Calu3 (cell line): ENCODE results near the gene PPP3CA. TPM values are rescaled to one million over a fixed set of nuclear protein-coding genes. Genes with fewer than 3 reads are reported as not detected.

ENCODE experiments used
- BruUV-seq: library from RNA; stranded (reverse); fragments of 400-500 nt; replicated peaks from 2 replicates; lab custom pipeline; 2021; lab: Mats Ljungman, UMichigan
- CTCF ChIA-PET: fragments of 300-600 bp; sonication (Branson Sonifier 250); formaldehyde crosslinking; loops from one replicate; lab custom pipeline; 2022; ENCODE audit warnings: antibody characterized with exemption; lab: Charles Lee
- DNase-seq: peaks from one replicate; pipeline ENCODE4 v3.0.0; 2022
- H3K27ac Mint-ChIP-seq: one replicate; pipeline ENCODE4 v1.8.0; 2022; ENCODE audit warnings: mixed read lengths; ENCODE audit not compliant: unreplicated experiment
- H3K27me3 Mint-ChIP-seq: one replicate; pipeline ENCODE4 v1.8.0; 2022; ENCODE audit warnings: mixed read lengths; ENCODE audit not compliant: unreplicated experiment
- H3K36me3 Mint-ChIP-seq: one replicate; pipeline ENCODE4 v1.8.0; 2022; ENCODE audit warnings: mild to moderate bottlenecking, moderate library complexity, mixed read lengths; ENCODE audit not compliant: insufficient read depth, unreplicated experiment
- H3K4me1 Mint-ChIP-seq: one replicate; pipeline ENCODE4 v1.8.0; 2022; ENCODE audit warnings: mild to moderate bottlenecking, low read depth, mixed read lengths; ENCODE audit not compliant: unreplicated experiment
- H3K4me3 Mint-ChIP-seq: one replicate; pipeline ENCODE4 v1.8.0; 2022; ENCODE audit warnings: mild to moderate bottlenecking, low read depth, moderate library complexity, mixed read lengths; ENCODE audit not compliant: unreplicated experiment
- H3K9me3 Mint-ChIP-seq: one replicate; pipeline ENCODE4 v1.8.0; 2022; ENCODE audit warnings: low read depth, mixed read lengths; ENCODE audit not compliant: unreplicated experiment
- CTCF ChIP-seq: fragments of 200-600 bp; IDR thresholded peaks from one replicate; pipeline ENCODE4 v1.8.0; 2022; ENCODE audit warnings: antibody characterized with exemption; ENCODE audit not compliant: unreplicated experiment
- intact Hi-C: fragments of 100-400 bp; cut with micrococcal nuclease; formaldehyde crosslinking; loops from one replicate; pipeline ENCODE4 v1.10.0; 2022; ENCODE audit not compliant: unreplicated experiment
- total RNA-seq: library from RNA; stranded (reverse); gene quantifications from 2 replicates; pipeline ENCODE4 v1.2.3, GENCODE V29; 2022

Gene PPP3CA
- total RNA-seq, 1 experiment from 2014 or later: 33.7 TPM

GRCh38 chr4:100984901-100985300 is 362.4 kb downstream of the PPP3CA start:
- Mint-ChIP-seq H3K4me1 (no peaks in the 10 kb centered on the region), H3K27ac (no peak overlapping the region), H3K4me3 (no peak overlapping the region), H3K9me3 (no peaks in the 10 kb centered on the region), H3K27me3 (no peaks in the 10 kb centered on the region), H3K36me3 (no peaks in the 10 kb centered on the region)
- DNase-seq: no peak
- intact Hi-C loops: no loop called here
- BruUV-seq: no TSS peak
- TF ChIP-seq CTCF: no peak
- CTCF ChIA-PET: no interaction called here

GRCh38 chr4:100983426-100983825 is 363.9 kb downstream of the PPP3CA start:
- Mint-ChIP-seq H3K9me3 (no peaks in the 10 kb centered on the region), H3K36me3 (no peaks in the 10 kb centered on the region), H3K27ac (no peak overlapping the region), H3K27me3 (no peaks in the 10 kb centered on the region), H3K4me3 (no peak overlapping the region), H3K4me1 (no peaks in the 10 kb centered on the region)
- BruUV-seq: no TSS peak
- no peak for TF ChIP-seq CTCF
- CTCF ChIA-PET: no interaction called here
- DNase-seq: no peak
- intact Hi-C loops: no loop called here

GRCh38 chr4:100982345-100982744 is 365.0 kb downstream of the PPP3CA start:
- H3K4me1 Mint-ChIP-seq: no peaks in the 10 kb centered on the region
- H3K27me3 Mint-ChIP-seq: no peaks in the 10 kb centered on the region
- CTCF ChIA-PET: no interaction called here
- H3K27ac Mint-ChIP-seq: no peak overlapping the region
- no peak overlapping the region for H3K4me3 Mint-ChIP-seq
- no TSS peak for BruUV-seq
- no peak for TF ChIP-seq CTCF
- DNase-seq: no peak
- H3K9me3 Mint-ChIP-seq: no peaks in the 10 kb centered on the region
- intact Hi-C loops: no loop called here
- H3K36me3 Mint-ChIP-seq: no peaks in the 10 kb centered on the region

GRCh38 chr4:100981447-100982204 is 365.7 kb downstream of the PPP3CA start:
- Mint-ChIP-seq H3K4me1 (no peaks in the 10 kb centered on the region), H3K4me3 (no peak overlapping the region), H3K27me3 (no peaks in the 10 kb centered on the region), H3K9me3 (no peaks in the 10 kb centered on the region), H3K27ac (no peak overlapping the region), H3K36me3 (no peaks in the 10 kb centered on the region)
- no TSS peak for BruUV-seq
- intact Hi-C loops: no loop called here
- TF ChIP-seq CTCF: no peak
- DNase-seq: no peak
- CTCF ChIA-PET: no interaction called here
